K562 (cell line): ENCODE measurements around the gene DNAJB13. TPM values are rescaled to one million over a fixed set of nuclear protein-coding genes. Genes with fewer than 3 reads are reported as not detected.
A peak's percentile ranks its signal among the peaks of the same experiment; 100 is the strongest.

Experiments used
- AFF4 ChIP-seq: sonication (generic); formaldehyde crosslinking; IDR thresholded peaks from 2 replicates; pipeline ENCODE4 v1.8.0; 2023; ENCODE audit warnings: mild to moderate bottlenecking, missing genetic modification reagents
- CBFA2T3 ChIP-seq: fragments of 450-650 bp; IDR thresholded peaks from 2 replicates; pipeline ENCODE4 v1.6.1; 2017
- E2F6 ChIP-seq, 2 experiments: IDR thresholded peaks; 2 replicates each; pipeline ENCODE4 v1.6.1; 2011; ENCODE audit warnings: borderline replicate concordance in 1 of 2, control low read depth in 1 of 2, low read depth in 1 of 2, low read length in 1 of 2, mild to moderate bottlenecking in 1 of 2, mixed read lengths in 1 of 2, moderate library complexity in 1 of 2; ENCODE audit not compliant: insufficient read depth in 1 of 2, insufficient read length in 1 of 2, poor library complexity in 1 of 2, severe bottlenecking in 1 of 2; ENCODE audit errors: extremely low read depth in 1 of 2
- EZH2 ChIP-seq: IDR thresholded peaks from 2 replicates; pipeline ENCODE4 v1.6.1; 2012; ENCODE audit warnings: low read depth, mild to moderate bottlenecking, inconsistent platforms, low read length, borderline replicate concordance
- KAT8 ChIP-seq: fragments of 450-650 bp; IDR thresholded peaks from 2 replicates; pipeline ENCODE4 v1.6.1; 2016; ENCODE audit warnings: low read depth, mild to moderate bottlenecking
- KLF1 ChIP-seq: fragments of 450-650 bp; IDR thresholded peaks from 2 replicates; pipeline ENCODE4 v1.6.1; 2016; ENCODE audit warnings: missing genetic modification characterization, missing compliant biosample characterization
- LARP7 ChIP-seq: fragments of 450-650 bp; IDR thresholded peaks from 2 replicates; pipeline ENCODE4 v1.6.1; 2016
- NFE2L1 ChIP-seq: fragments of 450-650 bp; IDR thresholded peaks from 2 replicates; pipeline ENCODE4 v1.6.1; 2016; ENCODE audit warnings: missing genetic modification characterization, low read depth, mild to moderate bottlenecking, missing compliant biosample characterization, moderate library complexity, borderline replicate concordance
- PCBP1 ChIP-seq: fragments of 200-400 bp; formaldehyde crosslinking; IDR thresholded peaks from 2 replicates; pipeline ENCODE4 v1.6.1; 2018; ENCODE audit warnings: mild to moderate bottlenecking, low read depth, low read length; ENCODE audit not compliant: poor library complexity, severe bottlenecking
- PRMT5 ChIP-seq: sonication (generic); formaldehyde crosslinking; IDR thresholded peaks from 2 replicates; pipeline ENCODE4 v1.5.0; 2020; ENCODE audit warnings: missing genetic modification reagents
- SFPQ ChIP-seq: fragments of 200-400 bp; formaldehyde crosslinking; IDR thresholded peaks from 2 replicates; pipeline ENCODE4 v1.6.1; 2017; ENCODE audit warnings: mild to moderate bottlenecking, low read depth, low read length, moderate library complexity
- TARDBP ChIP-seq: fragments of 450-650 bp; IDR thresholded peaks from 2 replicates; pipeline ENCODE4 v1.6.1; 2016
- TGIF2 ChIP-seq: sonication (generic); formaldehyde crosslinking; IDR thresholded peaks from 2 replicates; pipeline ENCODE4 v1.8.1; 2022; ENCODE audit warnings: mild to moderate bottlenecking, missing genetic modification reagents, moderate library complexity
- ZNF263 ChIP-seq: sonication (generic); formaldehyde crosslinking; IDR thresholded peaks from 2 replicates; pipeline ENCODE4 v1.8.0; 2022; ENCODE audit warnings: mild to moderate bottlenecking, missing genetic modification reagents, borderline replicate concordance
- ZNF507 ChIP-seq: conservative IDR thresholded peaks from 2 replicates; pipeline ENCODE4 v1.6.1; 2017; ENCODE audit warnings: missing genetic modification characterization, missing compliant biosample characterization
- ZNF518B ChIP-seq: fragments of 250-450 bp; sonication (Bioruptor Pico); IDR thresholded peaks from 2 replicates; pipeline ENCODE4 v1.5.0; 2021; ENCODE audit warnings: mild to moderate bottlenecking, moderate library complexity
- ZNF57 ChIP-seq: fragments of 450-650 bp; formaldehyde crosslinking; IDR thresholded peaks from 2 replicates; pipeline ENCODE4 v1.4.0; 2020; ENCODE audit warnings: mild to moderate bottlenecking, moderate library complexity
- ZSCAN29 ChIP-seq: fragments of 450-650 bp; IDR thresholded peaks from 2 replicates; pipeline ENCODE4 v1.6.1; 2017
- polyA plus RNA-seq, 8 experiments: library from polyadenylated mRNA; depleted of rRNA in 4 of 8; stranded (reverse) in 5 of 8; unstranded in 3 of 8; fragments of >200 nt; fragmentation: Nextera tagmentation in 2 of 8; fragmentation: Illumina TruSeq in 1 of 8; extraction: Ambion mirVana in 2 of 8; extraction: Trizol in 1 of 8; gene quantifications; 2 replicates each; pipeline versions ENCODE4 v1.2.1 to v1.2.3, GENCODE V29; 2011 to 2014; ENCODE audit warnings: inconsistent platforms in 1 of 8, missing spikeins in 1 of 8
- total RNA-seq, 7 experiments: library from RNA; depleted of rRNA in 6 of 7; stranded (reverse); fragments of >200 nt in 6 of 7; fragmentation: Illumina TruSeq in 2 of 7; extraction: Trizol in 2 of 7; gene quantifications; 2 replicates each; pipeline versions ENCODE4 v1.2.1 to v1.2.3, GENCODE V29; 2011 to 2021; ENCODE audit warnings: low replicate concordance in 1 of 7

DNAJB13 gene
- total and polyA plus RNA-seq, 9 of the 15 experiments (the other 6 are each of a cell fraction or from before 2014, with no cell fraction given) = 0.14 TPM; not detected in 8

- TF ChIP-seq ZNF518B = no peak
- peak; percentile 61; the same call in 1 of the 2 replicates for TF ChIP-seq TARDBP
- TF ChIP-seq CBFA2T3 = peak; percentile 98
- TF ChIP-seq ZSCAN29 = no peak
- no peak for TF ChIP-seq LARP7
- TF ChIP-seq PRMT5 (CRISPR knock-in tag) = no peak
- no peak for TF ChIP-seq ZNF507
- no peak for TF ChIP-seq KAT8
- TF ChIP-seq KLF1 (tag) = no peak
- no peak for TF ChIP-seq EZH2
- TF ChIP-seq TGIF2 = no peak
- TF ChIP-seq NFE2L1 (tag) = no peak
- no peak for TF ChIP-seq PCBP1
- TF ChIP-seq AFF4 (CRISPR knock-in tag) = no peak
- TF ChIP-seq ZNF57 (CRISPR knock-in tag) = no peak
- TF ChIP-seq E2F6 (IDR thresholded peaks at IDR 0.05; ENCODE audit: borderline replicate concordance in 1 of 2, extremely low read depth in 1 of 2, insufficient read depth in 1 of 2, insufficient read length in 1 of 2, low read depth in 1 of 2, low read length in 1 of 2, poor library complexity in 1 of 2, severe bottlenecking in 1 of 2) = no peak
- TF ChIP-seq ZNF263 (CRISPR knock-in tag) = no peak
- TF ChIP-seq SFPQ = no peak
These were observed 65.3 kb downstream of the DNAJB13 start (continued) for GRCh38 chr11:74015919-74016684.
